NCI-H524 treated with DMSO at 0.1 percent for 48 hours (cell line): ENCODE results near the gene ANKRD36.
"Not testable (repeated sequence)": the region's sequence is repeated elsewhere in the genome, so short reads cannot be mapped to it uniquely, and the experiment has no call there.

Experiments used
- DNase-seq: peaks from one replicate; lab custom pipeline; 2025; lab: John Stamatoyannopoulos, UW

ANKRD36 gene

DNA sequence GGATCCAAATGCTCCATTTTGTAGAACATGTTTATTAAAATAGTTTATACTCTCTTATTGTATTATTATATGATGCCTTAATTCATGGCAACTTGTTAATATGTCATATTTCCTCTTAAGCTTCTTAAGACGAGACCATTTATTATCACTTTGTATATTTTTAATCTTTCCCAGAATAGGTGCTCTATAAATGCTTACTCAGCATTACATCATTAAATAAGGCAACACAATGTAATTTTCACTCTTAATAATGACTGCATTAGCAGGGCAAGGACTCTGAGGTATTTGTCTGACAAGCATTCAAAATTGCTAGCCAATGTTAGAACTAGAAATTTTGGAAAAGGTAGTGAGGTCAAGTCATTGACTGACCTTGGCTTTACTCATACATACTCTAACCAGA lies 180.7 kb downstream of the ANKRD36 start:
- DNase-seq, result not testable (repeated sequence)
